Measurements from ENCODE around the gene TGFBR3L. TPM values are rescaled to one million over a fixed set of nuclear protein-coding genes. Genes with fewer than 3 reads are reported as not detected.

TGFBR3L gene
- total and polyA plus RNA-seq, 2 experiments from 2014 or later = 1.7 to 7.0 TPM

GRCh38 chr19:7911508-7912143 is 3.0 kb upstream of the TGFBR3L start:
- ATAC-seq (no peak), DNase-seq (ENCODE audit: low spot score) (no peak)
- Mint-ChIP-seq H3K4me3 (no peak overlapping the region), H3K27me3 (ENCODE audit: insufficient read depth, low read depth, poor library complexity) (peaks cover 30% of the 10 kb centered on the region), H3K4me1 (peaks cover 3% of the 10 kb centered on the region; the same call in 2 of the 3 replicates), H3K9me3 (no peaks in the 10 kb centered on the region), H3K36me3 (ENCODE audit: low read depth) (peaks cover 17% of the 10 kb centered on the region), H3K27ac (no peak overlapping the region)
- TF ChIP-seq, protein P1, sequence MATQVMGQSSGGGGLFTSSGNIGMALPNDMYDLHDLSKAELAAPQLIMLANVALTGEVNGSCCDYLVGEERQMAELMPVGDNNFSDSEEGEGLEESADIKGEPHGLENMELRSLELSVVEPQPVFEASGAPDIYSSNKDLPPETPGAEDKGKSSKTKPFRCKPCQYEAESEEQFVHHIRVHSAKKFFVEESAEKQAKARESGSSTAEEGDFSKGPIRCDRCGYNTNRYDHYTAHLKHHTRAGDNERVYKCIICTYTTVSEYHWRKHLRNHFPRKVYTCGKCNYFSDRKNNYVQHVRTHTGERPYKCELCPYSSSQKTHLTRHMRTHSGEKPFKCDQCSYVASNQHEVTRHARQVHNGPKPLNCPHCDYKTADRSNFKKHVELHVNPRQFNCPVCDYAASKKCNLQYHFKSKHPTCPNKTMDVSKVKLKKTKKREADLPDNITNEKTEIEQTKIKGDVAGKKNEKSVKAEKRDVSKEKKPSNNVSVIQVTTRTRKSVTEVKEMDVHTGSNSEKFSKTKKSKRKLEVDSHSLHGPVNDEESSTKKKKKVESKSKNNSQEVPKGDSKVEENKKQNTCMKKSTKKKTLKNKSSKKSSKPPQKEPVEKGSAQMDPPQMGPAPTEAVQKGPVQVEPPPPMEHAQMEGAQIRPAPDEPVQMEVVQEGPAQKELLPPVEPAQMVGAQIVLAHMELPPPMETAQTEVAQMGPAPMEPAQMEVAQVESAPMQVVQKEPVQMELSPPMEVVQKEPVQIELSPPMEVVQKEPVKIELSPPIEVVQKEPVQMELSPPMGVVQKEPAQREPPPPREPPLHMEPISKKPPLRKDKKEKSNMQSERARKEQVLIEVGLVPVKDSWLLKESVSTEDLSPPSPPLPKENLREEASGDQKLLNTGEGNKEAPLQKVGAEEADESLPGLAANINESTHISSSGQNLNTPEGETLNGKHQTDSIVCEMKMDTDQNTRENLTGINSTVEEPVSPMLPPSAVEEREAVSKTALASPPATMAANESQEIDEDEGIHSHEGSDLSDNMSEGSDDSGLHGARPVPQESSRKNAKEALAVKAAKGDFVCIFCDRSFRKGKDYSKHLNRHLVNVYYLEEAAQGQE (IDR thresholded peaks at IDR 0.05; ENCODE audit: unreplicated experiment) = no peak
- TF ChIP-seq, protein P2, sequence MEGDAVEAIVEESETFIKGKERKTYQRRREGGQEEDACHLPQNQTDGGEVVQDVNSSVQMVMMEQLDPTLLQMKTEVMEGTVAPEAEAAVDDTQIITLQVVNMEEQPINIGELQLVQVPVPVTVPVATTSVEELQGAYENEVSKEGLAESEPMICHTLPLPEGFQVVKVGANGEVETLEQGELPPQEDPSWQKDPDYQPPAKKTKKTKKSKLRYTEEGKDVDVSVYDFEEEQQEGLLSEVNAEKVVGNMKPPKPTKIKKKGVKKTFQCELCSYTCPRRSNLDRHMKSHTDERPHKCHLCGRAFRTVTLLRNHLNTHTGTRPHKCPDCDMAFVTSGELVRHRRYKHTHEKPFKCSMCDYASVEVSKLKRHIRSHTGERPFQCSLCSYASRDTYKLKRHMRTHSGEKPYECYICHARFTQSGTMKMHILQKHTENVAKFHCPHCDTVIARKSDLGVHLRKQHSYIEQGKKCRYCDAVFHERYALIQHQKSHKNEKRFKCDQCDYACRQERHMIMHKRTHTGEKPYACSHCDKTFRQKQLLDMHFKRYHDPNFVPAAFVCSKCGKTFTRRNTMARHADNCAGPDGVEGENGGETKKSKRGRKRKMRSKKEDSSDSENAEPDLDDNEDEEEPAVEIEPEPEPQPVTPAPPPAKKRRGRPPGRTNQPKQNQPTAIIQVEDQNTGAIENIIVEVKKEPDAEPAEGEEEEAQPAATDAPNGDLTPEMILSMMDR (conservative IDR thresholded peaks at IDR 0.05; ENCODE audit: low read depth in 2 of 2) = no peak
- TF ChIP-seq CREB1 (CRISPR knock-in tag; IDR thresholded peaks at IDR 0.05; ENCODE audit: low read depth) (no peak), ZNF331 (CRISPR knock-in tag; IDR thresholded peaks at IDR 0.05; ENCODE audit: low read depth) (no peak)
- no peak overlapping the region for H3K4me2 ChIP-seq
- no peaks in the 10 kb centered on the region for H3K4me1 ChIP-seq (ENCODE audit: insufficient read depth)
- no peaks in the 10 kb centered on the region for H3K9me2 ChIP-seq (ENCODE audit: insufficient read depth)
- H4K20me1 ChIP-seq (replicated peaks; ENCODE audit: insufficient read depth) = peaks cover 5% of the 10 kb centered on the region
- no peaks in the 10 kb centered on the region for H3F3A ChIP-seq (replicated peaks; ENCODE audit: low read depth)
- H3K36me3 ChIP-seq (ENCODE audit: insufficient read depth) = no peaks in the 10 kb centered on the region
- H2AFZ ChIP-seq = no peak overlapping the region
- H3K4me3 ChIP-seq = no peak overlapping the region
- H3K79me2 ChIP-seq (replicated peaks; ENCODE audit: insufficient read depth) = peaks cover 10% of the 10 kb centered on the region; the same call in 1 of the 2 replicates
- H3K27ac ChIP-seq (ENCODE audit: low read depth) = no peak overlapping the region
- H3K27me3 ChIP-seq (ENCODE audit: insufficient read depth) = peaks cover 30% of the 10 kb centered on the region

DNA sequence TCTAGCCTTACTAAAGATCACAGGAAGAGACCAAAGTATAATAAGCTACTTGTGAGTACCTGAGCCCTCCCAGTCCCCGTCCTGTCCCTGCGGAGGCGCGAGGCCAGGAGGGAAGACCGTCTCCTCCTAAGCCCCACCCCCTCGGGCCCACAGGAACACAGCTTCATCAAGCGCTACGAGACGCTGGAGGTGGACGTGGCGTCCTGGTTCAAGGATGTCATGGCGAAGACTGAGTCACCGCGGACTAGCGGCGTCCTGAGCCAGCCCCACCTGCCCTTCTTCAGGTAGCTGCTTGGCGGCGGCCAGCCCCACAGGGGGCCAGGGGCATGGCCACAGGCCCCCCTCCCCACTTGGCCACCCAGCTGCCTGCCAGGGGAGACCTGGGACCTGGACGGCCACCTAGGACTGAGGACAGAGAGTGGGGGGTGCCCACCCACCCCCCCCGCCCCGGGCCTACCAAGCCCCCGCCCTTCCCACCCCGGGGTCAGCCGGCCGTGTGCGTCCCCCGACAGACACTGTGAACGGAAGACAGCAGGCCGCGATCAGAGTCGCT is 2.4 kb upstream of the TGFBR3L start:
- H3K4me1 ChIP-seq (ENCODE audit: insufficient read depth) = no peaks in the 10 kb centered on the region
- peaks cover 2% of the 10 kb centered on the region; the same call in 1 of the 3 replicates for H3K9me3 Mint-ChIP-seq
- peaks cover 5% of the 10 kb centered on the region for H4K20me1 ChIP-seq (replicated peaks; ENCODE audit: insufficient read depth)
- DNase-seq (ENCODE audit: low spot score) (no peak), ATAC-seq (no peak)
- no peak overlapping the region for H3K27ac Mint-ChIP-seq
- H3K36me3 Mint-ChIP-seq (ENCODE audit: low read depth) = peaks cover 17% of the 10 kb centered on the region
- H3K27ac ChIP-seq (ENCODE audit: low read depth) = no peak overlapping the region
- peaks cover 4% of the 10 kb centered on the region; the same call in 1 of the 2 replicates for H3K79me2 ChIP-seq (replicated peaks; ENCODE audit: insufficient read depth)
- peaks cover 36% of the 10 kb centered on the region for H3K27me3 Mint-ChIP-seq (ENCODE audit: insufficient read depth, low read depth, poor library complexity)
- no peaks in the 10 kb centered on the region for H3K9me2 ChIP-seq (ENCODE audit: insufficient read depth)
- no peak overlapping the region for H3K4me3 Mint-ChIP-seq
- H3F3A ChIP-seq (replicated peaks; ENCODE audit: low read depth) = 0 out of 2 replicates have a peak, but pooled peaks cover 4% of the 10 kb centered on the region
- H3K4me3 ChIP-seq = no peak overlapping the region
- H3K4me2 ChIP-seq = no peak overlapping the region
- H3K27me3 ChIP-seq (ENCODE audit: insufficient read depth) = peaks cover 36% of the 10 kb centered on the region
- H2AFZ ChIP-seq = no peak overlapping the region
- peaks cover 6% of the 10 kb centered on the region; the same call in 2 of the 3 replicates for H3K4me1 Mint-ChIP-seq
- H3K36me3 ChIP-seq (ENCODE audit: insufficient read depth) = no peaks in the 10 kb centered on the region
- TF ChIP-seq JUNB (IDR thresholded peaks at IDR 0.05; ENCODE audit: unreplicated experiment) (no peak), POLR2AphosphoS5 (IDR thresholded peaks at IDR 0.05; ENCODE audit: low read depth) (no peak), ETS1 (IDR thresholded peaks at IDR 0.05) (no peak), EZH2phosphoT487 (IDR thresholded peaks at IDR 0.05; ENCODE audit: unreplicated experiment) (no peak), ZNF114 (CRISPR knock-in tag; IDR thresholded peaks at IDR 0.05) (no peak), ZNF331 (CRISPR knock-in tag; IDR thresholded peaks at IDR 0.05; ENCODE audit: low read depth) (no peak), NANOG (IDR thresholded peaks at IDR 0.05; ENCODE audit: borderline replicate concordance) (no peak)
- TF ChIP-seq, protein P1 (IDR thresholded peaks at IDR 0.05; ENCODE audit: unreplicated experiment) = no peak
- TF ChIP-seq, protein P2 (conservative IDR thresholded peaks at IDR 0.05; ENCODE audit: low read depth in 2 of 2) = no peak

All from GM23338 (cell line).